GM18519 (cell line): Measurements from ENCODE around the gene TIPARP.

ENCODE experiments used
- ATAC-seq: cut with Tn5 transposase; IDR thresholded peaks from one replicate; pipeline ENCODE4 v1.9.1; 2021; ENCODE audit warnings: mild to moderate bottlenecking, moderate library complexity; ENCODE audit not compliant: unreplicated experiment, low FRiP score

The TIPARP gene

GRCh38 chr3:156705761-156706616, 31.6 kb downstream of the TIPARP start:
- ATAC-seq = peak; percentile 52

DNA sequence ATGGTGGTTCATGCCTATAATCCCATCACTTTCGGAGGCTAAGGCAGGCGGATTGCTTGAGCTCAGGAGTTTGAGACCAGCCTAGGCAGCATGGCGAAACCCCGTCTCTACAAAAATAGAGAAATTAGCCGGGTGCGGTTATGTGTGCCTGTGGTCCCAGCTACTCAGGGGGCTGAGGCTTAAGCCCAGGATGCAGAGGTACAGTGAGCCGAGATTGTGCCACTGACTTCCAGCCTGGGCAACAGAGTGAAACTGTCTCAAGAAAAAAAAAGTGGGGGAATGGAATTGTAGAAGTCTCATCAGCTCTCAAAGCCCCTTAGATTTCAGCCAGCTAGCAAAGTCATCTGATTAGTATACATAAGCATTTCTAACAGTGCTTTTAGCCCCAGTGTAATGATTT, 33.2 kb downstream of the TIPARP start:
- no peak for ATAC-seq

GRCh38 chr3:156710429-156710828, 36.0 kb downstream of the TIPARP start:
- no peak for ATAC-seq

- no peak for ATAC-seq
These were observed 36.7 kb downstream of the TIPARP start for GRCh38 chr3:156711113-156711512.

DNA sequence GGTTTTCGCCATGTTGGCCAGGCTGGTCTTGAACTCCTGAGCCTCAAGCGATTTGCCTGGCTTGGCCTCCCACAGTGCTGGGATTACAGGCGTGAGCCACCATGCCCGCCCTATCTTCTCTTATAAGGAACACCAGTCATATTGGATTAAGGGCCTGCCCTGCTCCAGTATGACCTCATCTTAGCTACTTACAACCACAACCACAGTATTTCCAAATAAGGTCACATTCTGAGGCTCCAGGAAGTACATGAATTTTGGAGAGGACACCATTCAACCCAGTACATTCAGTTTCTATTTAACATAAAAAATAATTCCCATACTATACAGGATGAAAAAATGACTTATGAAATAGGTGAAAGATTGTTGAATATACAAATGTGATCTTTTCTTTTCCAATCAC, 37.6 kb downstream of the TIPARP start:
- peak; percentile 83 for ATAC-seq

DNA sequence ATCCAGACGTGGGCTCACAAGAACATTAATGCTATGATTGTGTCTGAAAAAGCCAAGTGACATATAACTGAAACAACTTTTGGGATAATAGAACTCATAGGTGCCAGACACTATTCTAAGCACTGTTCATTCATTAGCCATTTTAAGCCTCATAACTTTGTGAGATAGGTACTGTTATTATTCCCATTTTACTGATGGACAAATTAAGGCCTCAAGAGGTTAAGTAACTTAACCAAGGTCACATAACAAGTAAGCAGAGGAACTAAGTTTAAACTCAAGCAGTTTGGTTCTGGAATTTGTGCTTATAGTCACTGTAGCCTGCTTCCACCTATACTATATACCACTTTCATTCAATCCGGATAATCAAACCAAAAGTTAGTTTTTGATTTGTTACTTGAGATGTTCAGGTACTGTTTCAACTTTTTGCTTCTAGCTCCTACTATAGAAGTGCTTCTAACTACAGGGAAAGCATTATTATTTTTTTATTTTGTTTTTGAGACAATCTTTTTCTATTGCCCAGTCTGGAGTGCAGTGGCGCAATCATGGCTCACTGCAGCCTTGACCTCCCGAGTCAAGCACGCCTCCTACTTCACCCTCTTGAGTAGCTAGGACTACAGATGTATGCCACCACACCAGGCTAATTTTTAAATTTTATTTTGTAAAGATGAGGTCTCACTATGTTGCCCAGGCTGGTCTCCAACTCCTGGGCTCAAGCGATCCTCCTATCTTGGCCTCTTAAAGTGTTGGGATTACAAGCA, 41.9 kb downstream of the TIPARP start:
- ATAC-seq = no peak

DNA sequence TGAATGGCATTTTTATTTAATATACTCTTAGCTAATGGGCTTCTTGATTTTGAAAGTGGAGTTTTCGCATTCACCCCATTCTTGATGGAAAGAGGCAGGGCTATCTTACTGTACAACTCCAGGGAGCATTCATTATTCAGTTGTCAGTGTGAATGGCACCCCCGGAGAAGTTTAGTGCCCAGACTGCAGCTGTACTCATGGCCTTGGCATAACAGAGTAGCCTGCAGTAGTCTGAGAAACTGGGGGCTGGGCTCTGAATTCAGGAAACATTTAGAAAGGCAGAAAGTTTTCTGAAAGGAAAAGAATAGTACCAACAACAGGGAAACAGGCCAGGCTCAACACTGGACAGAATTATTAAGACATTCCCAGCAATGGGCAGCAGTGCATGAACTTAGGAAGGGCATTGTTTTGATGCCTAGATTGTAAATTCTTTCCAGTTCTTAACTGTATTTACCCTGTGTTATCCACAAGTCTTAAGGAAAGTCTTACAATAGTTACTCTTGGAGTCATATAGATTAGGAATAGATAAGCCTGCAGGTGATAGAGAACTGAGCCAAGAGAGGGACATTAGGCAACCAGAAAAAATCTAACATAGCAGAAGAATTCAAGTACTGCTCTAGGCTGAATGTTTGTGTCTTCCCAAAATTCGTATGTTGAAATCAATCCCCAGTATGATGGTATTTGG, 44.4 kb downstream of the TIPARP start:
- no peak for ATAC-seq

DNA sequence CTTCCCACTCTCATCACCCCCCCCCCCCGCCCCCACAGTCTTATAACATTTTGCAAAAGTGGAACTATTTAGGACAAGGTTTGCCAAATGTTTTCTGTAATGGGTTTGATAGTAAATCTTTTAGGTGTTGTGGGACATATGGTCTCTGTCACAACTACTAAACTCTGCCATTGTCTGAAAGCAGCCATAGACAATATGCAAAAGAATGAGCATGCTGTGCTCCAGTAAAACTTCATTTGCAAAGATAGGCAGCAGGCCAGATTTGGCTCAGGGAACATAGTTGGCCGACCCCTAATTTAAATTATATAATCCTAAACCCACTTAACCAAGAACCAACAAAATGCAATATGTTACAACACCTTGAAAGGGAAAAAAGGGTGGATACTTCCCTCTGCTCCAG, 46.4 kb downstream of the TIPARP start:
- ATAC-seq = no peak

GRCh38 chr3:156721687-156722618, 47.6 kb downstream of the TIPARP start:
- no peak for ATAC-seq

DNA sequence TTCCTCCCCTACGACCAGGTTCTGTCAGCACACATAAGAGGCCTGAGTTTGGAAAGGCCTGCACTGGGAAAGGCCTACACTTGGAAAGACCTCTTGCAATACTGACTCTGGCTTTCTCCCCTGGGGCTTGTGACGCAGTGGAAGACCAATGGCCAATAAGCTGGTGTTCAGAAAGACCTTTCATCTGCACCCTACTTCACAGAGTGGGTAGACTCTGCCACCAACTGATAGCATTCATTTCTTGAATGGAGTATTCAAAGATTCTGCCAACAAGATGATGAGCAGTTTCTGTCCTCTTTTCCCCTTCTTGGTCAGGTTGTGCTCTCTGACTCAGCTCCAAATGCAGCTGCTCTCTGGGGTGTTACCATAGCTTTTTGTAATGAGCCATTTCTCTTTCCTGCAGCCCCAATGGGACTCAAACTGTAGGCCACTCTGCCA, 48.8 kb downstream of the TIPARP start:
- ATAC-seq = no peak

DNA sequence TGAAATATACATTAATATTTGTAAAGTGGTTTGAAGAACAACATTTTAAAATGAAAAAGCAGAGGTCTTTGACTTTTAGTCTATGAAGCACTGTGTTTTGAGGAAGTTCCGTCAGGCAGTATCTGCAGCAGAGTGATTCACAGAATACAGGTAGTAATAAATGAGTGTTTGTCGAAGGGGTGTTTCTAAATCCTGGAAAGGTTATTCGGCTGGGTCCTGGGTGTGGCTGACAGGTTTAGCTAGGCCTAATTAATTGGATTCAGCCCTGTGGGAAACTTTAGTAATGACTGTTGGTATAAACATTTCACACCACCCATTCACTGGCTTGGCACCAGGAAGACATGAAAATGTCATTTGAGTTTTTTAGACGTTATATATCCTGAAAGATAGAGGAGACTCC, 51.3 kb downstream of the TIPARP start:
- no peak for ATAC-seq

DNA sequence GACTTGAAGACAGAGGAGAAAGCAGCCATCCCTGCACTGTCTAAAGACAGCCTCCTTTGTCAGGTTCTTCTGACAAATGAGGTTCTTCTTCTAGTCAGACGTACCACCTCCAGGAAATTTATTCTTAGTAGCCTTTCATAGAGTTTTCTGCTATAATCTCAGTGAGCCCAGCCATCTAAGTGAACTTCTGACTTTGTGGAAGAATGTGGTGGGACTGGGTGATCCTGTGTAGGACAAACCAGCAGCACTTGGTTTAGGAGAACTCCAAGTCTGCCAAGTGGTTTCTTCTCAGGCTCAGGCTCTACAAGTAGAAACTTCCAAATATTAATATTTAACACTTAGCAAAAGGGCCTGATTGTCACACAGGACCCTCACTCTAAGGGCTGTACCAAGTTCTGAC, 52.1 kb downstream of the TIPARP start:
- ATAC-seq = no peak

DNA sequence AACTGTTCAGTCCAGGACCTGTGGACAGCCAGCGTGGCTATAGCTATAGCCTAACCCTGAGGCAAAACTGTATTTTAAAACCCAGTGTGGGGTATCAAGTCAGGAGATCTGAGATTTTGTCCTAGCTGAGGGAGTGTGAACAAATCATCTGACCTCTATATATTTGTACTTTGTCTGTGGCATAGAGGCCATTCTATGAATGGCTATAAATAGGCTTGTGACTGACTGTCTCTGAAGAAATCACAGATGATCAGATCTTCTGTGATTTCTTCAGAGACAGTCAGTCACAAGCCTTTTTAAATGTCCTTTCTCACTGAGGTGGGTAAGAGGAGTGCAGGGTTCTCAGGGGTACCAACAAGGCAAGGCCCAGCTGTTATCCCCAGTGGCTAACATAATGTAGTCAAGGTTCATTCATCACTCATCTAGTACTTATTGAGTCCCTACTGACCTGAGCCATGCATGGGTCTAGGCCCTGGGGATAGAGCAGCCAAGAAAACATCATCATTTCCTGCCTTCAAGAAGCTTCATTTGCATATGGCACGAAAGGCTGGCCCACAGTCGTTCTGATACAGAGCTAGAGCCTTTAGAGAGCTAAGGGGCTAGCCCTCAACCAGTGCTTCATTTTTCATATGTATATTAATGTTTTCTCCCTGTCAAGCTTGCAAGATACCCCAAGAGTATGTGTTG, 53.3 kb downstream of the TIPARP start:
- peak; percentile 75 for ATAC-seq

DNA sequence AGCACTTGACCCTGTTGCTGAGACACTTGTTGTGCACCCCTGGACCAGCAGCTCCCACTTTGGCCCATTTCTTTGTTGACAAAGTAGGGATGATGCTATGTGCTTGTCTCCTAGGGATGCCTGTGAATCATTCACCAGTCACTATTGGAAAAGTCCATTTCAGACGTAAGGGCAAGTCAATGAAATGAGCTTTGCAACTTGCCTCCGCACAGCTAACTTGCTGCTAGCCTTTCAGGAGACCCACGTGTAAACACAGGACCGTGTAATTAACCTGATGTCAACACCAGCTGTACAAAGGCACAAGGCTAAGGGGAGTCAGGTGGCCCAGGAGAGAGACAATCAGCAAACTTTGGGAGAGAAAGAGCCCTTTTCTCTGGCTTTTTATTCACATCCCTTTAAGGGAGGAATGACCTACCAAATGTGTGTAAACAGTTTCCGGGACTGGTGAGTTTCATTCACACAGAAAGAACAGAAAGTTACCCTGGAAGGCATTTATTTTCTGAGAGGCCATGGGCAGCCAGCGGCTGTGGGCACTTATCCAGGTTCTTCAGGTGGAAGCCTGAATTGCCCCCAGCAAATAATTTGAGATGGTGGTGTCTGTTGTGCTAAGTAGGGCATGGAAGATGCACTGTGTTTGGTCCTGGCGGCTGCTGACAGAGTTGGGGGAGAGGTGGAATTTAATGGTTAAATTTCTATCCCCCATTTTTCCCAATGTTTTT, 54.0 kb downstream of the TIPARP start:
- ATAC-seq = no peak

- ATAC-seq = no peak
These were observed 55.2 kb downstream of the TIPARP start for GRCh38 chr3:156729460-156730179.

GRCh38 chr3:156731813-156732212, 57.4 kb downstream of the TIPARP start:
- no peak for ATAC-seq

- no peak for ATAC-seq
These were observed 57.9 kb downstream of the TIPARP start for GRCh38 chr3:156732261-156732660.

GRCh38 chr3:156732715-156733421, 58.5 kb downstream of the TIPARP start:
- ATAC-seq = no peak
